GM19438 (cell line): ENCODE measurements around the gene HAUS6.

Experiments
- ATAC-seq: cut with Tn5 transposase; IDR thresholded peaks from one replicate; pipeline ENCODE4 v1.9.1; 2021; ENCODE audit warnings: low read depth; ENCODE audit not compliant: unreplicated experiment

The HAUS6 gene

DNA sequence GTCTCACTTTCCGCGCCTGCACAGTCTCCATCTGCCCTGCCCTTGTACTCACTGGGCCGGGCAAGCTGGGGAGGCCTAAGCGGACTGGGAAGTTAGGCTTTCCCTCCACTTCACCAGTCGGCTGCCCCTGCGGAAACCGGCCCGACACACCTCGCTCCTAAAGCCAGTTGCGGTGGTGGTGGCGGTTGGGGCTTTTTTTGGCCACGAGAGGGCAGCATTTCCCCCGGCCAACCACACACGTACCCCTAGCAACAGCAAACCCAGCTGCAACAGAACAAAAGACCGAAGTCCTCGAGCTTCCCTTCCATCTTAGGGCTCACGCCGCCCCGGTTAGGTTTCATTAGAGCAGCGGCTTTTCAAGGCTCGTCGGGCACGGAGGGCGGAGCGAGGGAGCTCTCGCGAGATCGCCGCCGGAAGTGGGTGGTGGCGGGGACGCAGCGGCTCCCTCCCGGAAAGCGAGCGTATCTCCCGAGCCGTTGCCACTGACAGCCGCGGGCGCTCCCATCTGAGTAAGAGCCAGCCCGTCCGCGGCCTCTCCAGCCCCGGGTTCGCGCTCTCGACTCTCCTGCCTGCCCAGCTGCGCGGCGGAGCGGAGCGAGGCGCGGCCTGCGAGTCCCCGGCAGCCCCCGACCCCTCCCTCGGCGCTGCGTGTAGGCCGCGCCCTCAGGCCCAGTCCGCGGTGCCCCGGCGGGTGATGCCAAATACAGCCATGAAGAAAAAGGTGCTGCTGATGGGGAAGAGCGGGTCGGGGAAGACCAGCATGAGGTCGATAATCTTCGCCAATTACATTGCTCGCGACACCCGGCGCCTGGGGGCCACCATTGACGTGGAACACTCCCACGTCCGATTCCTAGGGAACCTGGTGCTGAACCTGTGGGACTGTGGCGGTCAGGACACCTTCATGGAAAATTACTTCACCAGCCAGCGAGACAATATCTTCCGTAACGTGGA is 53.5 kb downstream of the HAUS6 start, which contains the start of gene RRAGA:
TSS of gene RRAGA (plus strand) at position 462 of the 951 bp plus-strand sequence. CDS start at position 695, 233 bp downstream.
- ATAC-seq: peak; percentile 85

DNA sequence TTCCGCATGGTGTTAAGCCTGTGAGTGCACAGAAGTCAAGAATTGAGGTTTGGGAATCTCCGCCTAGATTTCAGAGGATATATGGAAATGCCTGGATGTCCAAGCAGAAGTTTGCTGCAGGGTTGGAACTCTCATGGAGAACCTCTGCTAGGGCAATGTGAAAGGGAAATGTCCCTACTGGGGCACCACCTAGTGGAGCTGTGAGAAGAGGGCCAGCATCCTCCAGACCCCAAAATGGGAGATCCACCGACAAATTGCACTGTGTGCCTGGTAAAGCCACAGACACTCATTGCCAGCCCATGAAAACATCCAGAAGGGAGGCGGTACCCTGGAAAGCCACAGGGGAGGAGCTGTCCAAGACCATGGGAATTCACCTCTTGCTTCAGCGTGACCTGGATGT is 66.1 kb downstream of the HAUS6 start:
- ATAC-seq: no peak

DNA sequence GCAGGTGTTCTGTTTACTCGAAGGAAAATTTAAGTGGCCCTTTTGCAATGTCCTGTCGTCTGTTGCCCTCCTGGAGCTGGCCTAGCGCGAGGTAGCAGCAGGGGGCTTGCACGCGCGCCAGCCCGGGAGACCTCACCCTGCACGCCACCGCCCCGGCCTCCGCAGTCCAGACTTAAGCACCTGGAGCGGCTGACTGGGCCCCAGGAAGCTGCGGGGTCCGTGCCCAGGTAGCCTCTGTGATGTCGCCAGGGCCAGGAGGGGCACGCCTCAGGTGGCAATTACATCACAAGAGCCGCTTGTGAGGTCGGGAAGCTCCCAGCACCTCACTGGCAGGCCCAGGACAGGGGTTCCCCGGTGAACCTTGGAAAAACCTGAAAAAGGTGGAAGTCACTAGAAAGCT is 69.7 kb downstream of the HAUS6 start, which contains the start of gene SAXO1:
TSS of gene SAXO1 (minus strand) at position 195 of the 400 bp plus-strand sequence. CDS start 301 bp downstream, outside the sequence.
- ATAC-seq: no peak

DNA sequence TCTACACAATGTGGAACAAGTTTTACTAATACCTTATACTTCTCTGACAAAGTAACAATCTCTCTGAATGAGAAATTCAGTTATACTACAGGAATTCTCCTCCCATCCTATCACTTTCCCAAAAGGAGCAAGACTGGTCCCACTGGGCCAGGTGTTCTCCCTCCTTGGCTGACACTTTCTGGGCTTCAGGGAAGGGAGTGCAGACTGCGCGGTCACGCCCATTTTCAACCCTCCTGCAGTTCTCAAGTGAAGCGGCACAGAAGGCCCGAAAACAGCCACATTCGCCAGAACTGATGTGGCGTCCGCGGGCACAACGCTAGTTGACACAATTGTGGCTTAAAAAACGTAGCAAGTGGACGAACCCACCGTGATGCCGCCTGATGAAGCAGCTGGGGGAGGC is 70.3 kb downstream of the HAUS6 start:
- no peak for ATAC-seq

DNA sequence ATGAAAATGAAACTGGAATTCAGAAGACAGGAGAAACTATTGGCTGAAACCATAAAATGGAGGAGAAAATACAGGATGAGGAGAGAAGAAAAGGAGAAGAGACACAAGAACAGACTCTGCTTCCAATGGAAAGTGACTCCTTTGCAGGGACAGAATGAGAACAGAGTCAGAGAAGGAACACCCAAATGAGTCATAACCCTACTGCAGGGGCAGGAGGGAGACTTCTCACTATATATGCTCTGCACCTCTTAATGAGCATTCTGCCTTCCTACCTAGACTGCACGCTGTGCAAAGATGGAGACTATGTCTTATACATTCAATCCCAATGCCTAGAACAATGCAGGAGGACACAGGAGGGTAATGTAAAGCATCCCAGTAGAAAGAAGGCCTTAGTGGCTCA is 71.8 kb downstream of the HAUS6 start:
- ATAC-seq: no peak

DNA sequence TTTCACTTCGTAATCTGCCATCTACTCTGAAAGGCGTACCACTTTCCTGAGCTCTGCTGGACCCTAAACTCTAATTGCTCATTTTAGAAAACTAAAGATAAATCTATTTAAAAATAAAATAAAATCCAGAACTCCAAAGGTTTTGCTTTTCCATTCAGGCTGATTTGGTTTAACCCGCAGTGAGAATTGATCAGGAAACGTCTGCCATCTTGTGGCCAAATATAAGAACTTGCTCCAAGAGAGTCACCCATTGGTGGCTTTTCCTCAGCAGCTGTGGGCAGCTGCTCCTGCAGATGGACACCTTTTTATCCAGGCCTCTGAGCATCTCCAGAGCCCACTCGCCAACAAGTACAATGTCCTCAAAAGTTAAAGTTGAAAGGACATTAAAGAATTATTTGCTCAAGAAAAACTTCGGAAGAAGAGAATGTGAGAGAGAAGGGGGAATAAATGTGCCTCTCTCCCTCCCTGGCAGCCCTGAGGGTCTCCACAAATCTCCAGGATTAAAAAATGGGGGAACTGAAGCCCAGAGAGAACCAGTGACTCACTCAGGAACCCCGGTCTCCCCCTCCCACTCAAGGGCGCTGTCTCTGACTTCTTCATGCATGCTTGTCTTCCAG is 73.8 kb downstream of the HAUS6 start:
- ATAC-seq: peak; percentile 62

DNA sequence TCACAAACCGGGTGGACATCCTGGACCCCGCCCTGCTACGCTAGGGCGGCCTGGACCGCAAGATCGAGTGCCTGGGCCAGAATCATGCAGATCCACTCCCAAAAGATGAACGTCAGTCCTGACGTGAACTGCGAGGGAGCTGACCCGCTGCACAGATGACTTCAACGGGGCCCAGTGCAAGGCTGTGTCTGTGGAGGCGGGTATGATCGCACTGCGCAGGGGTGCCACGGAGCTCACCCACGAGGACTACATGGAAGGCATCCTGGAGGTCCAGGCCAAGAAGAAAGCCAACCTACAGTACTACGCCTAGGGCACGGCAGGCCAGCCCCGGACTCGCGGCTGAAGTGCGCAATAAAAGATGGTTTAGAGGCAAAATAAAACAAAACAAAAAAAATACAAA is 74.9 kb downstream of the HAUS6 start:
- ATAC-seq: no peak

DNA sequence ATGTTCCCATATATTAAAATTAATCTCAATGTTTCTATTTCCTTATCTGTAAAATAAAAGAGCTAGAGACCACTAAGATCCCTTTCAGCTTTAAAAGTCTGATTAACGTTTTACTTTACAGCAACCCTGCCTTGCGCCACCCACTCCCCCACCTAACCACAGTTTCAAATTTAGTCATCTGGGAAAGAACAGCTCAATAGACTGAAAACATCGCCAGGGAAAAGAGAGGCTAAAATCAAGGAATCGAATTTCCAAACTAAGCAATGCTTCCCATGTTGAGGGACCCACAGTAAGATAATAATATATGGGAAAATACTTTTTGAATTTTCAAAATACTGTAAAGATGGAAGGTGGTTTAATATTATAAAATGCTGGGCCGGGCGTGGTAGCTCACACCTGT is 76.3 kb downstream of the HAUS6 start:
- no peak for ATAC-seq

DNA sequence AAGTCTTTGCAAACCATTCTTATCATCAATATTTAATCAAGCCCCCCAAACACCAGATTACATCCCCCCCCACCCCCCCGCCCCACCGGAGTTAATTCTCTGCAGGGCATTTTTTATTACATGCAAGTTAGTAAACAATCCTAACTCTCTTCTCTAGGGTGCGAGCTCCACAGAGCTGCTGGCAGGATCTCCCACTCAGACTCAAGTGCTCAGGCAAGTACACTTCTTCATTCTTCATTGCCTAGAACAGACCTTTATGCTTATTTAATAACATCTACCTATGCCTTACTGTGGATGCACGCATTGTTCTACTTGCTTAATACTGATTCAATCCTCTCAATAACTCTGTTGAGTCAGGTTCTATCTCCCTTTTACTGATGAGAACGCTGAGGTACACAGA is 79.6 kb downstream of the HAUS6 start:
- no peak for ATAC-seq

DNA sequence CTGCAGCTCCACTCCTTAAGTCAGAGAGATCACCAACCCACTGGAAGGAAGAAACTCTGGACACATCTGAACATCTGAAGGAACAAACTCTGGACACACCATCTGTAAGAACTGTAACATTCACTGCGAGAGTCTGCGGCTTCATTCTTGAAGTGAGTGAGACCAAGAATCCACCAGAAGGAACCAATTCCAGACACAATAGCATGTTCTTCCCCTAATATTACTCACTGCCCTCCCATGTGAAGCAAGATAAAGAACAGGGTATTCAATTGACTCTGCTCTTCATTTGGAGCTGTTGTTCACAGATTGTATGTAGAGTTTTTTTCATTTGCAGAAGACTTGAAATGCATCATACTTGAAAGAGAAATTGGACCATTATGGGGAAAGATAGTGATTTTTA is 80.5 kb downstream of the HAUS6 start:
- peak; percentile 49 for ATAC-seq

DNA sequence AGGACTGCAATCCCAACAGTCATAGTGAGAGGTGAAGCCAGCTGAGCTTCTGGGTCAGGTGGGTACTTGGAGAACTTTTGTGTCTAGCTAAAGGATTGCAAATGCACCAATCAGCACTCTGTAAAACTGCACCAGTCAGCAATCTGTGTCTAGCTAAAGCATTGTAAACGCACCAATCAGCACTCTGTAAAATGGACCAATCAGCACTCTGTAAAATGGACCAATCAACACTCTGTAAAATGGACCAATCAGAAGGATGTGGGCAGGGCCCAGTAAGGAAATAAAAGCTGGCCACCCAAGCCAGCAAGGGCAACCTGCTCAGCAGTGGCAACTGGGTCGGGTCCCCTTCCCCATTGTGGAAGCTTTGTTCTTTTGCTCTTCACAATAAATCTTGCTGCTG is 81.1 kb downstream of the HAUS6 start:
- ATAC-seq: peak; percentile 28

DNA sequence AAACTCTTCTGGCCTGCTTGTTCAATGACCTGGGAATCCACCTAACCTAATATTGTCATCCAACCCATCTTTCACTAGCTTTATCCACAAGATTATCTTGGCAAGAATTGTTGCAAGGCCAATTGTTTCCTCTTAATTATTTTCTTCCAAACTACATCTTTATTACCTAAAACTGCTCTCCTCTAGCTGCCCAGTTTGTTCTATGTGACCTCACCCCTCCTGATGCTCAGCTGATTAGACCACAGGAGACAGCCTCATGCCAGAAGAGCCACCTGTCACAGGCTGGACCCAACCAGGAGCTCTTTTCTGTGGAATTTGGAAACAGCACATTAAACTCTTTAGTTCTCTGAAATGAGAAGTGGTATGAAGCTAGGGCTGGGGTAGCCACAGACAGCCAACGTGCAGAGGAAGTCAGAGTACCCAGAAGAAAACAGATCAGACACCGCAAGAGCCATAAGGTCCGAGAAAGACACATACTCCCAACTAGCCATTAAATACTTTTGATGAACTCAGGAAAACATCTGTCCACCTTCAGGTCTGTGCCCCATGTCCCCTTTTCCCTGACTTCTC is 81.7 kb downstream of the HAUS6 start:
- no peak for ATAC-seq

GRCh38 chr9:19018201-19018600 is 84.5 kb downstream of the HAUS6 start:
- no peak for ATAC-seq

DNA sequence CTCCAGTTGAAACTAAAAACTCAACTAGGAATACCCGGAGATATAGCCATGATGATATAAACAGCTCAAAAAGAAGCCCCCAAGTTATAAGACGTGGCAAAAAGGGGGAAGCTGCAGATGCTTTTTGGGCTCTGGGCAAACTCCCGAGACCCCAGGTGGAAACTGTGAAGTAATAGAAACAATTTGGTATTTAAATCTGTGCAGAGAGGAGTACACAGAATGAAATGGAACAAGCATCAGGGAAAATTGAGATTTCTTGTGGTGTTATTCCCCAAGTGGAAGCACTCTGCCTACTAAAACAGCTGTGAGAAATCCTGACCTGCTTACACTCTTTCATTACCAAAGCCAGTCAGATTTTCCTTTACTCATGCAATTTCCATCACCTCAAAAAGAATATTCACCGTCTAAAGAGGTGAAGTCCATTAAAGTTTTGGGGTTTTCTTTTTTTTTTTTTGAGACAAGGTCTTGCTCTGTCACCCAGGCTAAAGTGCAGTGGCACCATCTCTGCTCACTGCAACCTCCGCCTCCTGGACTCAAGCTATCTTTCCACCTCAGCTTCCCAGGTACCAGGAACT is 93.2 kb downstream of the HAUS6 start:
- no peak for ATAC-seq
